Measurements from ENCODE around the gene GSTM5.
A peak's percentile ranks its signal among the peaks of the same experiment; 100 is the strongest.
"Not testable (repeated sequence)": the region's sequence is repeated elsewhere in the genome, so short reads cannot be mapped to it uniquely, and the experiment has no call there.

Gene GSTM5

DNA sequence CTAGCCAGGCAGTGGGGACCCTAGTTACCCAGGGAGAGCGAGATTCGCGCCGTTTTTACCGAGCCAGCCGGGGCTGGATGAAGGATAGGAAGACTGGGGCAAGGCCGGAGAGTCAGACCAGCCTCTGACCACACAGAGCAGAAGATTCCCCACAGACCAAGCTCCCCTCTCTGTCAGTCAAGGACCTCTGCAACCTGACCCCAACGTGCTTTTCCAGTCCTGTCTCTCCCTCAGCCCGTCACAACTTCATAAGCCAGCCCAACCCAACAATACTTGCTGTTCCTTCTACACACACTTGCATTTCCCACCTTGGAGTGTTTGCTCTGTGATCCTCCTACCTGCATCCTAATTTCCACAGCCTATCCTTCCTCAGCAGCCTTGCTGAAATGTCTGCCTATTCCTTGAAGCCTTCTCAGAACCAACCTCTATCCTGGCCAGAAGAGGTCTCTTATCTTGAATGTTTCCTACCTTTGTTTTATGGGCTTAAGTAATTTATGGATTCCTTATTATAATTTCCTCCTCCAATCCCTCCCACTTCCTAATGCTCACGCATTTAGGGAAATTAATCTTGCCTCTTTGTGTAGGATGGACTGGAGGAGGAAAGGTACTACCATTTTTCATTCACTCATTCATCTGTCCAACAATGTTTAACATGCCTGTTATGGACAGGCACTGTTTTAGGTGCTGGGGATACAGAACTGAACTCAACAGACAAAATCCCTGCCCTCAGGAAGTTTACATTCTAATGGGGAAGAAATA, 28.7 kb downstream of the GSTM5 start, which contains the start of gene GSTM3:
TSS of gene GSTM3 (minus strand) at position 424 of the 759 bp plus-strand sequence. CDS start 751 bp downstream, outside the sequence.
- Histone ChIP-seq H3K9ac (ENCODE audit: low read depth, low read length, poor library complexity, severe bottlenecking) (peak within 1 kb of the TSS; percentile 62), H3K36me3 (ENCODE audit: insufficient read depth, low read length) (no peaks in the 10 kb centered on the region), H3K27me3 (ENCODE audit: insufficient read depth, low read length, poor library complexity, severe bottlenecking) (no peaks in the 10 kb centered on the region), H3K9me2 (replicated peaks; ENCODE audit: low read depth, low read length) (no peaks in the 10 kb centered on the region), H3K4me2 (ENCODE audit: low read depth, low read length, poor library complexity, severe bottlenecking) (peak within 1 kb of the TSS; percentile 63), H4K20me1 (ENCODE audit: insufficient read depth, low read length, poor library complexity, severe bottlenecking) (no peaks in the 10 kb centered on the region), H3K9me3 (ENCODE audit: insufficient read depth, low read depth, low read length) (no peaks in the 10 kb centered on the region), H3K79me2 (ENCODE audit: insufficient read depth, low read length) (no peaks in the 10 kb centered on the region), H3K4me1 (ENCODE audit: insufficient read depth, low read length, poor library complexity, severe bottlenecking) (no peaks in the 10 kb centered on the region), H3F3A (ENCODE audit: low read depth) (no peaks in the 10 kb centered on the region), H3K4me3 (ENCODE audit: low read length, poor library complexity, severe bottlenecking) (peak within 1 kb of the TSS; percentile 71), H2AFZ (ENCODE audit: low read length) (peak within 1 kb of the TSS; percentile 89)
- TF ChIP-seq EZH2phosphoT487 (IDR thresholded peaks at IDR 0.05; ENCODE audit: borderline replicate concordance): no peak
- TF ChIP-seq, protein P1, sequence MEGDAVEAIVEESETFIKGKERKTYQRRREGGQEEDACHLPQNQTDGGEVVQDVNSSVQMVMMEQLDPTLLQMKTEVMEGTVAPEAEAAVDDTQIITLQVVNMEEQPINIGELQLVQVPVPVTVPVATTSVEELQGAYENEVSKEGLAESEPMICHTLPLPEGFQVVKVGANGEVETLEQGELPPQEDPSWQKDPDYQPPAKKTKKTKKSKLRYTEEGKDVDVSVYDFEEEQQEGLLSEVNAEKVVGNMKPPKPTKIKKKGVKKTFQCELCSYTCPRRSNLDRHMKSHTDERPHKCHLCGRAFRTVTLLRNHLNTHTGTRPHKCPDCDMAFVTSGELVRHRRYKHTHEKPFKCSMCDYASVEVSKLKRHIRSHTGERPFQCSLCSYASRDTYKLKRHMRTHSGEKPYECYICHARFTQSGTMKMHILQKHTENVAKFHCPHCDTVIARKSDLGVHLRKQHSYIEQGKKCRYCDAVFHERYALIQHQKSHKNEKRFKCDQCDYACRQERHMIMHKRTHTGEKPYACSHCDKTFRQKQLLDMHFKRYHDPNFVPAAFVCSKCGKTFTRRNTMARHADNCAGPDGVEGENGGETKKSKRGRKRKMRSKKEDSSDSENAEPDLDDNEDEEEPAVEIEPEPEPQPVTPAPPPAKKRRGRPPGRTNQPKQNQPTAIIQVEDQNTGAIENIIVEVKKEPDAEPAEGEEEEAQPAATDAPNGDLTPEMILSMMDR (conservative IDR thresholded peaks at IDR 0.05; ENCODE audit: low read length): no peak

DNA sequence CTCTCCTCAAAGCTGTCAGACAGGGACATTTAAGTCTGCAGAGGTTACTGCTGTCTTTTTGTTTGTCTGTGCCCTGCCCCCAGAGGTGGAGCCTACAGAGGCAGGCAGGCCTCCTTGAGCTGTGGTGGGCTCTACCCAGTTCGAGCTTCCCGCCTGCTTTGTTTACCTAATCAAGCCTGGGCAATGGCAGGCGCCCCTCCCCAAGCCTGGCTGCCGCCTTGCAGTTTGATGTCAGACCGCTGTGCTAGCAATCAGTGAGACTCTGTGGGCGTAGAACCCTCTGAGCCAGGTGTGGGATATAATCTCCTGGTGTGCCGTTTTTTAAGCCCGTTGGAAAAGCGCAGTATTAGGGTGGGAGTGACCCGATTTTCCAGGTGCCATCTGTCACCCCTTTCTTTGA, 36.3 kb downstream of the GSTM5 start:
- H3K36me3 ChIP-seq (ENCODE audit: insufficient read depth, low read length); H3K9me2 ChIP-seq (replicated peaks; ENCODE audit: low read depth, low read length); H3K79me2 ChIP-seq (ENCODE audit: insufficient read depth, low read length); H3K9me3 ChIP-seq (ENCODE audit: insufficient read depth, low read depth, low read length); H3K4me1 ChIP-seq (ENCODE audit: insufficient read depth, low read length, poor library complexity, severe bottlenecking); H3K27me3 ChIP-seq (ENCODE audit: insufficient read depth, low read length, poor library complexity, severe bottlenecking); H3K9ac ChIP-seq (ENCODE audit: low read depth, low read length, poor library complexity, severe bottlenecking); H4K20me1 ChIP-seq (ENCODE audit: insufficient read depth, low read length, poor library complexity, severe bottlenecking); H3K4me2 ChIP-seq (ENCODE audit: low read depth, low read length, poor library complexity, severe bottlenecking); H3K4me3 ChIP-seq (ENCODE audit: low read length, poor library complexity, severe bottlenecking); H2AFZ ChIP-seq (ENCODE audit: low read length); H3F3A ChIP-seq (ENCODE audit: low read depth): not testable (repeated sequence)

DNA sequence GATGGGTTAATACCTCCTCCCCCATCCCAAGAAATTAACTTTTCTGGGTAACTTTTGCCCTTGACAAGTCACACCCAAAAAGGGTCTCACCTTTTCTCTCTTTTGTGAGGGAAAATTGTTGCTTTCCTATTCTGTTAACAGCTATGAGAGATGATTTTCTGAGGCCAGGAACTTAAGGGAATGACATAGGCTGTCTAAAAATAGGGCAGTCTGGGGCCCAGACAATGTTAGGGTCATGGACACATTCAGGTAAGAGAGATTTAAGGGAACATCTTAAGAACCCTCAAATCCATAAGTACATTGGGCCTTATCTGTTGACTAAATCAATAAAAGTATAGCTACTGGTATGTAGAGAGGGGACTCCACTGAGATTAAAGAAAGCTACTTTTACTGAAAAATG, 37.2 kb downstream of the GSTM5 start:
- Histone ChIP-seq H3K9me3 (ENCODE audit: insufficient read depth, low read depth, low read length) (no peaks in the 10 kb centered on the region), H3K36me3 (ENCODE audit: insufficient read depth, low read length) (no peaks in the 10 kb centered on the region), H3K9ac (ENCODE audit: low read depth, low read length, poor library complexity, severe bottlenecking) (no peak overlapping the region), H3K4me2 (ENCODE audit: low read depth, low read length, poor library complexity, severe bottlenecking) (no peak overlapping the region), H3K79me2 (ENCODE audit: insufficient read depth, low read length) (no peaks in the 10 kb centered on the region), H3K4me3 (ENCODE audit: low read length, poor library complexity, severe bottlenecking) (no peak overlapping the region), H3K9me2 (replicated peaks; ENCODE audit: low read depth, low read length) (no peaks in the 10 kb centered on the region), H3F3A (ENCODE audit: low read depth) (no peaks in the 10 kb centered on the region), H2AFZ (ENCODE audit: low read length) (no peak overlapping the region), H3K27me3 (ENCODE audit: insufficient read depth, low read length, poor library complexity, severe bottlenecking) (no peaks in the 10 kb centered on the region), H3K4me1 (ENCODE audit: insufficient read depth, low read length, poor library complexity, severe bottlenecking) (no peaks in the 10 kb centered on the region), H4K20me1 (ENCODE audit: insufficient read depth, low read length, poor library complexity, severe bottlenecking) (no peaks in the 10 kb centered on the region)
- TF ChIP-seq EZH2phosphoT487 (IDR thresholded peaks at IDR 0.05; ENCODE audit: borderline replicate concordance): no peak
- TF ChIP-seq, protein P1 (conservative IDR thresholded peaks at IDR 0.05; ENCODE audit: low read length): no peak

Data from Loucy (cell line).